ENCODE results near the gene TMEM121B.

TMEM121B gene

DNA sequence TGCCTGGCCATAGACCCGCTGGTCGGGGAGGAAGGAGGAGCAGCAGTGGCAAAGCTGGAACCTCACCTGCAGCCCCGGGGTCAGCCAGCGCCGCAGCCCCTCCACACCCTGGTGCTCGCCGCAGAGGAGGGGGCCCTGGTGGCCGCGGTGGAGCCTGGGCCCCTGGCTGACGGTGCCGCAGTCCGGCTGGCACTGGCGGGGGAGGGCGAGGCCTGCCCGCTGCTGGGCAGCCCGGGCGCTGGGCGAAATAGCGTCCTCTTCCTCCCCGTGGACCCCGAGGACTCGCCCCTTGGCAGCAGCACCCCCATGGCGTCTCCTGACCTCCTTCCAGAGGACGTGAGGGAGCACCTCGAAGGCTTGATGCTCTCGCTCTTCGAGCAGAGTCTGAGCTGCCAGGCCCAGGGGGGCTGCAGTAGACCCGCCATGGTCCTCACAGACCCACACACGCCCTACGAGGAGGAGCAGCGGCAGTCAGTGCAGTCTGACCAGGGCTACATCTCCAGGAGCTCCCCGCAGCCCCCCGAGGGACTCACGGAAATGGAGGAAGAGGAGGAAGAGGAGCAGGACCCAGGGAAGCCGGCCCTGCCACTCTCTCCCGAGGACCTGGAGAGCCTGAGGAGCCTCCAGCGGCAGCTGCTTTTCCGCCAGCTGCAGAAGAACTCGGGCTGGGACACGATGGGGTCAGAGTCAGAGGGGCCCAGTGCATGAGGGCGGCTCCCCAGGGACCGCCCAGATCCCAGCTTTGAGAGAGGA lies 11.9 kb downstream of the TMEM121B start:
- Histone ChIP-seq H3K27ac (ENCODE audit: low read depth, low read length, poor library complexity, severe bottlenecking) (no peak overlapping the region), H3K4me2 (ENCODE audit: low read length) (no peak overlapping the region)

DNA sequence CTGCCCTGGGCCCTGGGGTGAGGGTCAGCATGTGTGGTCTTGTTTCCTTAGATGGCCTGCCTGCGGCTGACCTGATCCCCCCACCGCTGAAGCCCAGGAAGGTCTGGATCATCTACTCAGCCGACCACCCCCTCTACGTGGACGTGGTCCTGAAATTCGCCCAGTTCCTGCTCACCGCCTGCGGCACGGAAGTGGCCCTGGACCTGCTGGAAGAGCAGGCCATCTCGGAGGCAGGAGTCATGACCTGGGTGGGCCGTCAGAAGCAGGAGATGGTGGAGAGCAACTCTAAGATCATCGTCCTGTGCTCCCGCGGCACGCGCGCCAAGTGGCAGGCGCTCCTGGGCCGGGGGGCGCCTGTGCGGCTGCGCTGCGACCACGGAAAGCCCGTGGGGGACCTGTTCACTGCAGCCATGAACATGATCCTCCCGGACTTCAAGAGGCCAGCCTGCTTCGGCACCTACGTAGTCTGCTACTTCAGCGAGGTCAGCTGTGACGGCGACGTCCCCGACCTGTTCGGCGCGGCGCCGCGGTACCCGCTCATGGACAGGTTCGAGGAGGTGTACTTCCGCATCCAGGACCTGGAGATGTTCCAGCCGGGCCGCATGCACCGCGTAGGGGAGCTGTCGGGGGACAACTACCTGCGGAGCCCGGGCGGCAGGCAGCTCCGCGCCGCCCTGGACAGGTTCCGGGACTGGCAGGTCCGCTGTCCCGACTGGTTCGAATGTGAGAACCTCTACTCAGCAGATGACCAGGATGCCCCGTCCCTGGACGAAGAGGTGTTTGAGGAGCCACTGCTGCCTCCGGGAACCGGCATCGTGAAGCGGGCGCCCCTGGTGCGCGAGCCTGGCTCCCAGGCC lies 12.7 kb downstream of the TMEM121B start:
- H3K4me1 ChIP-seq (ENCODE audit: insufficient read depth, low read length, severe bottlenecking): no peaks in the 10 kb centered on the region
- TF ChIP-seq, protein P1, sequence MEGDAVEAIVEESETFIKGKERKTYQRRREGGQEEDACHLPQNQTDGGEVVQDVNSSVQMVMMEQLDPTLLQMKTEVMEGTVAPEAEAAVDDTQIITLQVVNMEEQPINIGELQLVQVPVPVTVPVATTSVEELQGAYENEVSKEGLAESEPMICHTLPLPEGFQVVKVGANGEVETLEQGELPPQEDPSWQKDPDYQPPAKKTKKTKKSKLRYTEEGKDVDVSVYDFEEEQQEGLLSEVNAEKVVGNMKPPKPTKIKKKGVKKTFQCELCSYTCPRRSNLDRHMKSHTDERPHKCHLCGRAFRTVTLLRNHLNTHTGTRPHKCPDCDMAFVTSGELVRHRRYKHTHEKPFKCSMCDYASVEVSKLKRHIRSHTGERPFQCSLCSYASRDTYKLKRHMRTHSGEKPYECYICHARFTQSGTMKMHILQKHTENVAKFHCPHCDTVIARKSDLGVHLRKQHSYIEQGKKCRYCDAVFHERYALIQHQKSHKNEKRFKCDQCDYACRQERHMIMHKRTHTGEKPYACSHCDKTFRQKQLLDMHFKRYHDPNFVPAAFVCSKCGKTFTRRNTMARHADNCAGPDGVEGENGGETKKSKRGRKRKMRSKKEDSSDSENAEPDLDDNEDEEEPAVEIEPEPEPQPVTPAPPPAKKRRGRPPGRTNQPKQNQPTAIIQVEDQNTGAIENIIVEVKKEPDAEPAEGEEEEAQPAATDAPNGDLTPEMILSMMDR (IDR thresholded peaks at IDR 0.05; ENCODE audit: low read length): no peak
- no peak for TF ChIP-seq EZH2 (IDR thresholded peaks at IDR 0.05; ENCODE audit: borderline replicate concordance, low read length)
- H3K36me3 ChIP-seq (ENCODE audit: insufficient read depth, low read length): peaks cover 13% of the 10 kb centered on the region

More for the DNA sequence above, 11.9 kb downstream of the TMEM121B start:
- Histone ChIP-seq H3K79me2 (ENCODE audit: insufficient read depth, low read length) (no peaks in the 10 kb centered on the region), H3K9me2 (ENCODE audit: low read depth, low read length) (no peaks in the 10 kb centered on the region), H3K4me1 (ENCODE audit: insufficient read depth, low read length, severe bottlenecking) (no peaks in the 10 kb centered on the region), H3K27me3 (ENCODE audit: insufficient read depth, low read length) (no peaks in the 10 kb centered on the region), H3K9ac (ENCODE audit: low read length) (no peak overlapping the region), H3K9me3 (ENCODE audit: low read length) (no peaks in the 10 kb centered on the region), H3K36me3 (ENCODE audit: insufficient read depth, low read length) (peaks cover 13% of the 10 kb centered on the region), H2AFZ (ENCODE audit: low read length) (no peak overlapping the region), H3F3A (ENCODE audit: insufficient read depth, low read length) (no peaks in the 10 kb centered on the region), H4K20me1 (ENCODE audit: insufficient read depth, low read length) (no peaks in the 10 kb centered on the region), H3K4me3 (ENCODE audit: low read depth, low read length, poor library complexity, severe bottlenecking) (no peak overlapping the region)
- TF ChIP-seq EZH2 (IDR thresholded peaks at IDR 0.05; ENCODE audit: borderline replicate concordance, low read length): no peak
- TF ChIP-seq, protein P1 (IDR thresholded peaks at IDR 0.05; ENCODE audit: low read length): no peak

DNA sequence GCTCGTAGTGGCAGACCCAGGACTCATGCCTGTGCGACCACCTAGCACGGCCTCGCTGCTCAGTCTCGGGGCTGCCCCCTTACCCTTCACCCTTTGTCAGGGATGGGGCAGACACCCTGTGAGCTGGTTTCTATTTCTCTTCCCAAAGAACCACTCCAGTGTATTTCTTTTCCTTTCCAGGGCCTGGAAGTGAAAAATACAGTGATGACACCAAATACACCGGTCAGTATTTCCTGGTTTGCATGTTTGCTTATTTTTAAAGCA lies 13.7 kb downstream of the TMEM121B start:
- Histone ChIP-seq H3K36me3 (ENCODE audit: insufficient read depth, low read length) (peaks cover 13% of the 10 kb centered on the region), H3K27me3 (ENCODE audit: insufficient read depth, low read length) (no peaks in the 10 kb centered on the region), H3K79me2 (ENCODE audit: insufficient read depth, low read length) (no peaks in the 10 kb centered on the region), H3K9ac (ENCODE audit: low read length) (no peak overlapping the region), H2AFZ (ENCODE audit: low read length) (no peak overlapping the region), H3K4me3 (ENCODE audit: low read depth, low read length, poor library complexity, severe bottlenecking) (no peak overlapping the region), H3F3A (ENCODE audit: insufficient read depth, low read length) (no peaks in the 10 kb centered on the region), H4K20me1 (ENCODE audit: insufficient read depth, low read length) (no peaks in the 10 kb centered on the region), H3K9me3 (ENCODE audit: low read length) (no peaks in the 10 kb centered on the region), H3K9me2 (ENCODE audit: low read depth, low read length) (no peaks in the 10 kb centered on the region), H3K4me2 (ENCODE audit: low read length) (no peak overlapping the region), H3K4me1 (ENCODE audit: insufficient read depth, low read length, severe bottlenecking) (no peaks in the 10 kb centered on the region), H3K27ac (ENCODE audit: low read depth, low read length, poor library complexity, severe bottlenecking) (no peak overlapping the region)
- no peak for TF ChIP-seq EZH2 (IDR thresholded peaks at IDR 0.05; ENCODE audit: borderline replicate concordance, low read length)
- TF ChIP-seq, protein P1 (IDR thresholded peaks at IDR 0.05; ENCODE audit: low read length): no peak

More for the DNA sequence above, 12.7 kb downstream of the TMEM121B start:
- H3K27me3 ChIP-seq (ENCODE audit: insufficient read depth, low read length): no peaks in the 10 kb centered on the region
- H2AFZ ChIP-seq (ENCODE audit: low read length): no peak overlapping the region
- H3K9me2 ChIP-seq (ENCODE audit: low read depth, low read length): no peaks in the 10 kb centered on the region
- H4K20me1 ChIP-seq (ENCODE audit: insufficient read depth, low read length): no peaks in the 10 kb centered on the region
- no peaks in the 10 kb centered on the region for H3K79me2 ChIP-seq (ENCODE audit: insufficient read depth, low read length)
- no peaks in the 10 kb centered on the region for H3K9me3 ChIP-seq (ENCODE audit: low read length)
- no peaks in the 10 kb centered on the region for H3F3A ChIP-seq (ENCODE audit: insufficient read depth, low read length)
- no peak overlapping the region for H3K4me2 ChIP-seq (ENCODE audit: low read length)
- no peak overlapping the region for H3K27ac ChIP-seq (ENCODE audit: low read depth, low read length, poor library complexity, severe bottlenecking)
- H3K4me3 ChIP-seq (ENCODE audit: low read depth, low read length, poor library complexity, severe bottlenecking): no peak overlapping the region
- H3K9ac ChIP-seq (ENCODE audit: low read length): no peak overlapping the region
